A673 (cell line): Measurements from ENCODE around the gene TPR.

Source experiments
- EZH2 ChIP-seq: fragments of 200-600 bp; sonication (generic); IDR thresholded peaks from 2 replicates; pipeline ENCODE4 v1.6.1; 2017; ENCODE audit warnings: borderline replicate concordance, low read depth, mild to moderate bottlenecking, mixed read lengths, antibody characterized with exemption, low read length; ENCODE audit not compliant: poor library complexity, severe bottlenecking
- TF ChIP-seq, protein P1 (sequence below): fragments of 300-800, 200-600 bp; sonication (generic); conservative IDR thresholded peaks from 2 replicates; pipeline ENCODE4 v1.5.1; 2017; ENCODE audit warnings: low read depth, mild to moderate bottlenecking, antibody characterized with exemption, low read length, moderate library complexity, mixed read lengths

DNA sequence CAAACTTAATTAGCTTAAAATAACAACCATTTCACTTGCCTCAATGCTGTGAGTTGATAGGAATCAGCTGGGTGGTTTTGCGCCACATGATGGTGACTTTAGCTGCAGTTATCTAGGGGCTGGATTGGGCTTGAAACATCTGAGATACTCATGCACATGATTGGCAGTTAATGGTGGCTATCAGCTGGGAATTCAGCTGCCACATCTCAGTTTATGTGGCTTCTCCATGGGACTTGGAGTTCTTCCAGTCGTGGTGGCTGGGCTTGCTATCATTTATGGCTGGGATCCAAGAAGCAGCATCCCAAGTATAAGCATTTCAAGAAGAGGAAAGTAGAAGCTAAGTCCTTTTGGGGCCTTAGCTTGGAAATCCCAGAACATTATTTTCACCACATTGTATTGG lies 49.5 kb upstream of the TPR start:
- TF ChIP-seq, protein P1, sequence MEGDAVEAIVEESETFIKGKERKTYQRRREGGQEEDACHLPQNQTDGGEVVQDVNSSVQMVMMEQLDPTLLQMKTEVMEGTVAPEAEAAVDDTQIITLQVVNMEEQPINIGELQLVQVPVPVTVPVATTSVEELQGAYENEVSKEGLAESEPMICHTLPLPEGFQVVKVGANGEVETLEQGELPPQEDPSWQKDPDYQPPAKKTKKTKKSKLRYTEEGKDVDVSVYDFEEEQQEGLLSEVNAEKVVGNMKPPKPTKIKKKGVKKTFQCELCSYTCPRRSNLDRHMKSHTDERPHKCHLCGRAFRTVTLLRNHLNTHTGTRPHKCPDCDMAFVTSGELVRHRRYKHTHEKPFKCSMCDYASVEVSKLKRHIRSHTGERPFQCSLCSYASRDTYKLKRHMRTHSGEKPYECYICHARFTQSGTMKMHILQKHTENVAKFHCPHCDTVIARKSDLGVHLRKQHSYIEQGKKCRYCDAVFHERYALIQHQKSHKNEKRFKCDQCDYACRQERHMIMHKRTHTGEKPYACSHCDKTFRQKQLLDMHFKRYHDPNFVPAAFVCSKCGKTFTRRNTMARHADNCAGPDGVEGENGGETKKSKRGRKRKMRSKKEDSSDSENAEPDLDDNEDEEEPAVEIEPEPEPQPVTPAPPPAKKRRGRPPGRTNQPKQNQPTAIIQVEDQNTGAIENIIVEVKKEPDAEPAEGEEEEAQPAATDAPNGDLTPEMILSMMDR, result no peak
- TF ChIP-seq EZH2, result no peak
